GM03348 (cell line): Measurements from ENCODE around the gene INTS11.

Experiments used
- DNase-seq: peaks from one replicate; pipeline ENCODE4 v3.0.0; 2012; ENCODE audit warnings: low spot score

The INTS11 gene

DNA sequence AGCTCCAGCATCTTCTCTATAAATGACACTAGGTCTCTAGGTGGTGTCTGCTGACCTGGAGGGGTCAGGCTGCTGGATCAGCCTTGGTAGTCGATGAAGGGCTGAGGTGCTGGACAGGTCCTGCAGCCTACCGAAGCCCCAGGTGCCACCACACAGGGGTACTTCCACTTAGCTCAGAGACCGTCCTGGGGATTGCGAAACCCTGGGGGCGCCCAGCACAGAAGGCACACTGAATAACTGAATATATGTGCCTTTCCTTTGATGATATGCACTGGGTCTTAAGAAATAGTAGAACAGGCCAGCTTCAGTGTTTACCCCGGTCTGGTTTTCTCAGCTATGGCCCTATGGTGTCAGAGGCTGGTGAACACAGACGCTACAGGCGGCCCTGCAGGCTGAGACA is 61.7 kb downstream of the INTS11 start:
- DNase-seq, result no peak

DNA sequence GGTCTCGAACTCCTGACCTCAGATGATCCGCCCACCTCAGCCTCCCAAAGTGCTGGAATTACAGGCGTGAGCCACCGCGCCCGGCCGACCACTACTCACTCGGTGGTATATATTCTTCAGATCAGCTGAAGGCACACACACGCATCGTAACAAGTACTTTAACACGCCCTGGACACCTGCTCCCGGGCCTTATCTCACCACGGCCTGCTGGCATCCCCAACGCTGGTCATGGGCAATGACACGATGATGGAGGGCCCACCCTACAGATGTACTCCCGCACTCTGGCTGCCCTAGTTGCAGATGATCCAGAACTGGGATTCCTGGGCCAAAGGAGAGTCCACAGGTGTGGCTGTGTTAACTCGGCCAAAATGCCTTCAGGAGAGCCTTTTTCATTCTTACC is 62.4 kb downstream of the INTS11 start:
- no peak for DNase-seq
